Lung (tissue), 12 donors: ENCODE results near the gene RPL41. TPM values are rescaled to one million over a fixed set of nuclear protein-coding genes. Genes with fewer than 3 reads are reported as not detected.

Experiments
- ATAC-seq: fragments of 200-7000 bp; cut with Tn5 transposase; one replicate; pipeline ENCODE4 v1.9.1; 2020; ENCODE audit warnings: moderate number of reproducible peaks; ENCODE audit not compliant: insufficient read depth, low FRiP score
- DNase-seq, 3 donors: peaks; one replicate each; pipeline ENCODE4 v3.0.0-alpha.2; 2013 to 2017
- H3K27ac ChIP-seq, 2 donors: one replicate each; pipeline ENCODE4 v1.5.1; 2013; ENCODE audit warnings: mild to moderate bottlenecking in 2 of 2, moderate library complexity in 2 of 2, control low read depth in 1 of 2, inconsistent platforms in 1 of 2, low read depth in 1 of 2, low read length in 1 of 2
- H3K27me3 ChIP-seq, 3 donors: one replicate each; pipeline ENCODE4 v1.5.1; 2013; ENCODE audit warnings: low read length in 2 of 3; ENCODE audit not compliant: control insufficient read depth in 3 of 3, insufficient read depth in 3 of 3
- H3K36me3 ChIP-seq, 4 donors: one replicate each; pipeline ENCODE4 v1.5.1; 2013; ENCODE audit warnings: low read length in 4 of 4, mild to moderate bottlenecking in 1 of 4, moderate library complexity in 1 of 4; ENCODE audit not compliant: control insufficient read depth in 4 of 4, insufficient read depth in 4 of 4
- H3K4me1 ChIP-seq, 5 donors: one replicate each; pipeline ENCODE4 v1.5.1; 2013; ENCODE audit warnings: low read length in 5 of 5, mild to moderate bottlenecking in 2 of 5, moderate library complexity in 1 of 5; ENCODE audit not compliant: control insufficient read depth in 5 of 5, insufficient read depth in 5 of 5
- H3K4me3 ChIP-seq: one replicate; pipeline ENCODE4 v1.5.1; 2013; ENCODE audit warnings: mild to moderate bottlenecking, control low read depth, moderate library complexity
- H3K9ac ChIP-seq, 2 donors: one replicate each; pipeline ENCODE4 v1.5.1; 2013; ENCODE audit warnings: low read length in 2 of 2, control low read depth in 1 of 2; ENCODE audit not compliant: insufficient read depth in 1 of 2
- H3K9me3 ChIP-seq, 4 donors: one replicate each; pipeline ENCODE4 v1.5.1; 2013; ENCODE audit warnings: low read length in 3 of 4, mild to moderate bottlenecking in 1 of 4, moderate library complexity in 1 of 4; ENCODE audit not compliant: control insufficient read depth in 4 of 4, insufficient read depth in 3 of 4
- CTCF ChIP-seq: IDR thresholded peaks from 2 replicates; pipeline ENCODE4 v1.5.1; 2012; ENCODE audit warnings: mild to moderate bottlenecking; ENCODE audit errors: control extremely low read depth, extremely low read depth
- WGBS, 2 donors: extraction: QIAGEN DNeasy Blood & Tissue Kit; methylation state at CpG; one replicate each; pipeline ENCODE4 v1.1.7; 2013; 5-methylcytosine and 5-hydroxymethylcytosine counted together
- polyA plus RNA-seq, 2 donors: library from polyadenylated mRNA; stranded (reverse); fragments of 200-250 nt; gene quantifications; one replicate each; pipeline ENCODE4 v1.2.1, GENCODE V29; 2013
- total RNA-seq, 2 donors: library from RNA; depleted of rRNA in 1 of 2; stranded (reverse); fragments of >200 nt in 1 of 2; gene quantifications; one replicate each; pipeline ENCODE4 v1.2.1, GENCODE V29; 2014 to 2021
- donor health status: control.
- donor health status: control.
- donor health status: Bipolar disorder and iron deficiency.
- donor health status: healthy.
- donor health status: DM: yes; HTN: yes; CAD: no.

RPL41 gene
- total and polyA plus RNA-seq, 4 donors = 1,569 to 5,737 (median 3,911) TPM

GRCh38 chr12:56120158-56120846 lies 3.9 kb downstream of the RPL41 start:
- 91 to 96% methylated on average over 17 of the region's 17 CpGs for WGBS, 2 donors
- Histone ChIP-seq H3K9ac (no peak overlapping the region), H3K4me3 (no peak overlapping the region), H3K27me3 (no peaks in the 10 kb centered on the region), H3K4me1 (peaks cover 0 to 20% (median 8%) of the 10 kb centered on the region in 5 donors), H3K36me3 (peaks cover 5 to 16% (median 8%) of the 10 kb centered on the region in 4 donors), H3K9me3 (no peaks in the 10 kb centered on the region), H3K27ac (peak overlapping the region in 1 of 2 donors; percentile 57)
- DNase-seq (no peak), ATAC-seq (no peak)
- TF ChIP-seq CTCF = no peak

- TF ChIP-seq CTCF = no peak
- WGBS, 2 donors = 92 to 96% methylated on average over 11 of the region's 11 CpGs
These were observed 4.9 kb downstream of the RPL41 start for GRCh38 chr12:56121204-56121870.

GRCh38 chr12:56122637-56123036 lies 6.2 kb downstream of the RPL41 start:
- Histone ChIP-seq H3K4me3 (no peak overlapping the region), H3K9me3 (no peaks in the 10 kb centered on the region), H3K9ac (no peak overlapping the region), H3K27me3 (no peaks in the 10 kb centered on the region), H3K4me1 (peaks cover 0 to 39% (median 18%) of the 10 kb centered on the region in 5 donors), H3K36me3 (peaks cover 0 to 16% (median 7%) of the 10 kb centered on the region in 4 donors), H3K27ac (no peak overlapping the region)
- DNase-seq = no peak
- no peak for ATAC-seq
- TF ChIP-seq CTCF = no peak
- WGBS, 2 donors = 88 to 93% methylated on average over 2 of the region's 2 CpGs

More at GRCh38 chr12:56121204-56121870, 4.9 kb downstream of the RPL41 start:
- Histone ChIP-seq H3K4me3 (no peak overlapping the region), H3K27me3 (no peaks in the 10 kb centered on the region), H3K27ac (no peak overlapping the region), H3K4me1 (peaks cover 0 to 28% (median 10%) of the 10 kb centered on the region in 5 donors), H3K9ac (no peak overlapping the region), H3K9me3 (no peaks in the 10 kb centered on the region), H3K36me3 (peaks cover 5 to 16% (median 8%) of the 10 kb centered on the region in 4 donors)
- DNase-seq (no peak), ATAC-seq (no peak)
